H9 (cell line): ENCODE measurements around the gene LAMA3. TPM values are rescaled to one million over a fixed set of nuclear protein-coding genes. Genes with fewer than 3 reads are reported as not detected.

Experiments
- DNase-seq: peaks from one replicate; pipeline ENCODE4 v3.0.0-alpha.2; 2017
- H2AFZ ChIP-seq: one replicate; pipeline ENCODE4 v1.6.1; 2013; ENCODE audit warnings: mild to moderate bottlenecking, low read length, control low read depth, moderate library complexity
- H2AK5ac ChIP-seq: 2 replicates; pipeline ENCODE4 v1.6.1; 2013; ENCODE audit warnings: low read length, control low read depth, mixed read lengths; ENCODE audit not compliant: insufficient read length
- H2BK120ac ChIP-seq: one replicate; pipeline ENCODE4 v1.6.1; 2013; ENCODE audit warnings: low read depth, mild to moderate bottlenecking, low read length, control low read depth, inconsistent platforms; ENCODE audit not compliant: poor library complexity, severe bottlenecking
- H2BK12ac ChIP-seq: 2 replicates; pipeline ENCODE4 v1.6.1; 2013; ENCODE audit warnings: low read length, control low read depth, mixed read lengths, low read depth; ENCODE audit not compliant: insufficient read length
- H2BK15ac ChIP-seq: 2 replicates; pipeline ENCODE4 v1.6.1; 2013; ENCODE audit warnings: low read depth, low read length, control low read depth
- H2BK20ac ChIP-seq: one replicate; pipeline ENCODE4 v1.6.1; 2013; ENCODE audit warnings: low read depth, mild to moderate bottlenecking, low read length, control low read depth, inconsistent platforms; ENCODE audit not compliant: poor library complexity, severe bottlenecking
- H2BK5ac ChIP-seq: 2 replicates; pipeline ENCODE4 v1.6.1; 2013; ENCODE audit warnings: low read length, control low read depth, mixed read lengths; ENCODE audit not compliant: insufficient read length
- H3K14ac ChIP-seq: 2 replicates; pipeline ENCODE4 v1.6.1; 2013; ENCODE audit warnings: low read length, control low read depth; ENCODE audit not compliant: insufficient read depth
- H3K18ac ChIP-seq: 2 replicates; pipeline ENCODE4 v1.6.1; 2013; ENCODE audit warnings: low read depth, mild to moderate bottlenecking, mixed read lengths, low read length, control low read depth; ENCODE audit not compliant: insufficient read length
- H3K23ac ChIP-seq: 2 replicates; pipeline ENCODE4 v1.6.1; 2013; ENCODE audit warnings: low read length, control low read depth, mixed read lengths, low read depth; ENCODE audit not compliant: insufficient read length
- H3K23me2 ChIP-seq: 2 replicates; pipeline ENCODE4 v1.6.1; 2013; ENCODE audit warnings: low read depth, mild to moderate bottlenecking, mixed read lengths, low read length, control low read depth; ENCODE audit not compliant: insufficient read length, poor library complexity, severe bottlenecking
- H3K27ac ChIP-seq: 2 replicates; pipeline ENCODE4 v1.5.1; 2013; ENCODE audit warnings: low read length, control low read depth, mixed read lengths, low read depth; ENCODE audit not compliant: insufficient read length
- H3K27me3 ChIP-seq: 2 replicates; pipeline ENCODE4 v1.6.1; 2013; ENCODE audit warnings: low read length, control low read depth, inconsistent platforms; ENCODE audit not compliant: insufficient read depth
- H3K4ac ChIP-seq: 2 replicates; pipeline ENCODE4 v1.6.1; 2013; ENCODE audit warnings: low read depth, mild to moderate bottlenecking, control low read depth, inconsistent platforms, low read length, moderate library complexity
- H3K4me1 ChIP-seq: 2 replicates; pipeline ENCODE4 v1.6.1; 2013; ENCODE audit warnings: low read length, control low read depth, inconsistent platforms; ENCODE audit not compliant: insufficient read depth
- H3K4me2 ChIP-seq: 2 replicates; pipeline ENCODE4 v1.6.1; 2013; ENCODE audit warnings: low read length, control low read depth, mixed read lengths; ENCODE audit not compliant: insufficient read length, insufficient read depth
- H3K56ac ChIP-seq: 2 replicates; pipeline ENCODE4 v1.6.1; 2013; ENCODE audit warnings: low read depth, mild to moderate bottlenecking, mixed read lengths, low read length, control low read depth; ENCODE audit not compliant: insufficient read length
- H3K79me1 ChIP-seq: 2 replicates; pipeline ENCODE4 v1.6.1; 2013; ENCODE audit warnings: low read depth, mild to moderate bottlenecking, moderate library complexity, low read length, control low read depth, inconsistent platforms; ENCODE audit not compliant: insufficient read depth, poor library complexity, severe bottlenecking
- H3K79me2 ChIP-seq: 2 replicates; pipeline ENCODE4 v1.6.1; 2013; ENCODE audit warnings: low read length, control low read depth, inconsistent platforms; ENCODE audit not compliant: insufficient read depth
- H3K9ac ChIP-seq: 2 replicates; pipeline ENCODE4 v1.6.1; 2013; ENCODE audit warnings: low read length, control low read depth, mixed read lengths; ENCODE audit not compliant: insufficient read length; ENCODE audit errors: extremely low read depth
- H3K9me3 ChIP-seq: one replicate; pipeline ENCODE4 v1.6.1; 2013; ENCODE audit warnings: low read depth, low read length, inconsistent platforms; ENCODE audit not compliant: control insufficient read depth
- H3T11ph ChIP-seq: one replicate; pipeline ENCODE4 v1.6.1; 2013; ENCODE audit warnings: mild to moderate bottlenecking, low read length, control low read depth, inconsistent platforms
- H4K20me1 ChIP-seq: one replicate; pipeline ENCODE4 v1.6.1; 2013; ENCODE audit not compliant: control insufficient read depth, insufficient read length, insufficient read depth
- H4K5ac ChIP-seq: 2 replicates; pipeline ENCODE4 v1.6.1; 2013; ENCODE audit warnings: low read depth, mild to moderate bottlenecking, mixed read lengths, low read length, control low read depth; ENCODE audit not compliant: insufficient read length
- H4K8ac ChIP-seq: replicated peaks from 2 replicates; pipeline ENCODE4 v1.6.1; 2013; ENCODE audit warnings: low read length, control low read depth, mixed read lengths, low read depth; ENCODE audit not compliant: insufficient read length
- H4K91ac ChIP-seq: 2 replicates; pipeline ENCODE4 v1.6.1; 2013; ENCODE audit warnings: low read depth, mild to moderate bottlenecking, moderate library complexity, mixed read lengths, low read length, control low read depth; ENCODE audit not compliant: insufficient read length
- H3K27ac Mint-ChIP-seq, 3 experiments: 2 replicates in 2 of 3; 3 replicates in 1 of 3; pipeline ENCODE4 v1.8.0; 2020 to 2021; ENCODE audit warnings: mixed read lengths in 3 of 3, mild to moderate bottlenecking in 1 of 3, moderate library complexity in 1 of 3
- H3K27me3 Mint-ChIP-seq: 2 replicates; pipeline ENCODE4 v1.8.0; 2021; ENCODE audit warnings: low read depth, mild to moderate bottlenecking, moderate library complexity, mixed read lengths
- H3K36me3 Mint-ChIP-seq, 3 experiments: 2 replicates in 2 of 3; 3 replicates in 1 of 3; pipeline ENCODE4 v1.8.0; 2020 to 2021; ENCODE audit warnings: low read depth in 3 of 3, mixed read lengths in 3 of 3; ENCODE audit not compliant: insufficient read depth in 1 of 3
- H3K4me1 Mint-ChIP-seq, 2 experiments: 2 replicates each; pipeline ENCODE4 v1.8.0; 2020; ENCODE audit warnings: mixed read lengths in 2 of 2
- H3K4me3 Mint-ChIP-seq, 2 experiments: 2 replicates in 1 of 2; 3 replicates in 1 of 2; pipeline ENCODE4 v1.8.0; 2020 to 2021; ENCODE audit warnings: mild to moderate bottlenecking in 2 of 2, mixed read lengths in 2 of 2, moderate library complexity in 1 of 2
- H3K9me3 Mint-ChIP-seq, 2 experiments: 2 replicates in 1 of 2; 3 replicates in 1 of 2; pipeline ENCODE4 v1.8.0; 2020; ENCODE audit warnings: mild to moderate bottlenecking in 2 of 2, mixed read lengths in 2 of 2, moderate library complexity in 1 of 2
- WGBS: extraction: QIAGEN DNeasy Blood & Tissue Kit; methylation state at CpG from one replicate; pipeline ENCODE4 v1.1.7; 2013; ENCODE audit warnings: missing lambda C conversion rate, low lambda C conversion rate, mixed read lengths; ENCODE audit not compliant: insufficient read length; ENCODE audit errors: extremely low coverage; 5-methylcytosine and 5-hydroxymethylcytosine counted together
- total RNA-seq: library from RNA; stranded (reverse); gene quantifications from 2 replicates; pipeline ENCODE4 v1.2.1, GENCODE V29; 2021
- TF ChIP-seq, protein P1 (sequence below): fragments of 200-600 bp; sonication (generic); conservative IDR thresholded peaks from 3 replicates; pipeline ENCODE4 v1.8.0; 2021; ENCODE audit warnings: antibody characterized with exemption, mild to moderate bottlenecking

The LAMA3 gene
- total RNA-seq, 1 experiment from 2014 or later, result 0.33 TPM

DNA sequence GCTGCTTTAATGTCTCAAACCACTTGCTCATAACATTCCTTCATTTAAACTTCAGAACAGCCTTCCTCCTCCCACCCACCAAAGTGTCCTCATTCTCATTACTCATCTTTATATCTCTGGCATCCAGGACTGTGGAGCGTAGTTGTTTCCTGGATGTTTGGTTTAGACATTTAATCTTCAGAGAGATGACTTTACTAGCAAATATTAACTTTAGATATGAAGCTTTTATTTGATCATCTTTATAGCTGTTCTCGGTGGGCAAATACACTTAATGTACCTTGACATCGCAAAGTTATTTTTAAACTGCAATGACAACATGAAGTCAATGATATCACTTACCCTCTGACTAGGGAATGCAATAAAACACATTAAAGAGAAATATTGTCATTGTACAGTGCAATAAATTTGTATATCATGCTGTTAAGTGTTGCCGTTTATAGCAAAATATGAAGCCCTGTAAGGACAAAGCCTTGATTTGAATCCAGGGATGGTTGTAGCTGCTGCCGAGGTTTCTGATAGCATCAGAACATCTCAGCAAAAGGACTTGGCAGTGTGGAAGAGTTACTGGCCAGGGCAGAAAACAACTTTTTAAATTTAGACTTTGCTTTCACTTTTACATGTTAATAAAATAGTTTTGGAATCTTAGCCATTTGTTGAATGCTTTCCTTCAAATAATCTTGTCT, 4.6 kb upstream of the LAMA3 start:
- Histone ChIP-seq H3K18ac (no peak overlapping the region), H3K23me2 (peaks cover under 1% of the 10 kb centered on the region), H2BK120ac (no peak overlapping the region), H3K4me2 (no peak overlapping the region), H4K5ac (no peak overlapping the region), H3K79me2 (no peaks in the 10 kb centered on the region), H3K27ac (no peak overlapping the region), H4K8ac (no peak overlapping the region), H3T11ph (no peak overlapping the region), H3K4me1 (no peaks in the 10 kb centered on the region), H3K9me3 (no peaks in the 10 kb centered on the region), H3K9ac (no peak overlapping the region), H2AK5ac (no peak overlapping the region), H2BK20ac (no peak overlapping the region), H3K79me1 (no peaks in the 10 kb centered on the region), H4K91ac (no peak overlapping the region), H2BK5ac (no peak overlapping the region), H2BK15ac (no peak overlapping the region), H3K27me3 (peaks cover 6% of the 10 kb centered on the region; the same call in 1 of the 2 replicates), H3K4ac (no peak overlapping the region), H3K56ac (no peak overlapping the region), H3K14ac (no peak overlapping the region), H3K23ac (no peak overlapping the region), H2AFZ (no peak overlapping the region), H2BK12ac (no peak overlapping the region), H4K20me1 (no peaks in the 10 kb centered on the region)
- Mint-ChIP-seq H3K4me1 (peaks cover 6 to 8% of the 10 kb centered on the region in 2 experiments), H3K27me3 (peaks cover 57% of the 10 kb centered on the region), H3K9me3 (no peaks in the 10 kb centered on the region), H3K4me3 (no peak overlapping the region), H3K36me3 (no peaks in the 10 kb centered on the region), H3K27ac (no peak overlapping the region)
- WGBS, result no CpG with 5 or more reads among the region's 5 CpGs
- TF ChIP-seq, protein P1, sequence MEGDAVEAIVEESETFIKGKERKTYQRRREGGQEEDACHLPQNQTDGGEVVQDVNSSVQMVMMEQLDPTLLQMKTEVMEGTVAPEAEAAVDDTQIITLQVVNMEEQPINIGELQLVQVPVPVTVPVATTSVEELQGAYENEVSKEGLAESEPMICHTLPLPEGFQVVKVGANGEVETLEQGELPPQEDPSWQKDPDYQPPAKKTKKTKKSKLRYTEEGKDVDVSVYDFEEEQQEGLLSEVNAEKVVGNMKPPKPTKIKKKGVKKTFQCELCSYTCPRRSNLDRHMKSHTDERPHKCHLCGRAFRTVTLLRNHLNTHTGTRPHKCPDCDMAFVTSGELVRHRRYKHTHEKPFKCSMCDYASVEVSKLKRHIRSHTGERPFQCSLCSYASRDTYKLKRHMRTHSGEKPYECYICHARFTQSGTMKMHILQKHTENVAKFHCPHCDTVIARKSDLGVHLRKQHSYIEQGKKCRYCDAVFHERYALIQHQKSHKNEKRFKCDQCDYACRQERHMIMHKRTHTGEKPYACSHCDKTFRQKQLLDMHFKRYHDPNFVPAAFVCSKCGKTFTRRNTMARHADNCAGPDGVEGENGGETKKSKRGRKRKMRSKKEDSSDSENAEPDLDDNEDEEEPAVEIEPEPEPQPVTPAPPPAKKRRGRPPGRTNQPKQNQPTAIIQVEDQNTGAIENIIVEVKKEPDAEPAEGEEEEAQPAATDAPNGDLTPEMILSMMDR, result no peak
- no peak for DNase-seq
